Immature natural killer cell (primary cell): ENCODE data around the gene SAPCD2. TPM values are rescaled to one million over a fixed set of nuclear protein-coding genes. Genes with fewer than 3 reads are reported as not detected.
"Not testable (repeated sequence)": the region's sequence is repeated elsewhere in the genome, so short reads cannot be mapped to it uniquely, and the experiment has no call there.

ENCODE experiments used
- DNase-seq, 3 donors: peaks; one replicate each; pipeline ENCODE4 v3.0.0; 2022; ENCODE audit warnings: mixed read lengths in 1 of 3
- H3K27ac Mint-ChIP-seq, 6 donors: one replicate each; pipeline ENCODE4 v1.8.0; 2020; ENCODE audit warnings: mixed read lengths in 6 of 6, mild to moderate bottlenecking in 5 of 6, inconsistent platforms in 4 of 6, moderate library complexity in 3 of 6
- H3K27me3 Mint-ChIP-seq, 3 donors: one replicate each; pipeline ENCODE4 v1.8.0; 2020 to 2021; ENCODE audit warnings: low read depth in 3 of 3, mild to moderate bottlenecking in 3 of 3, mixed read lengths in 3 of 3, moderate library complexity in 3 of 3, inconsistent platforms in 1 of 3
- H3K36me3 Mint-ChIP-seq, 3 donors: one replicate each; pipeline ENCODE4 v1.8.0; 2020; ENCODE audit warnings: mixed read lengths in 3 of 3, inconsistent platforms in 2 of 3, mild to moderate bottlenecking in 2 of 3
- H3K4me1 Mint-ChIP-seq, 2 donors: one replicate each; pipeline ENCODE4 v1.8.0; 2020; ENCODE audit warnings: inconsistent platforms in 2 of 2, mild to moderate bottlenecking in 2 of 2, mixed read lengths in 2 of 2, moderate library complexity in 1 of 2
- H3K4me3 Mint-ChIP-seq, 5 donors: one replicate each; pipeline ENCODE4 v1.8.0; 2020; ENCODE audit warnings: mild to moderate bottlenecking in 5 of 5, mixed read lengths in 5 of 5, inconsistent platforms in 3 of 5, moderate library complexity in 3 of 5
- H3K9me3 Mint-ChIP-seq, 6 donors: one replicate each; pipeline ENCODE4 v1.8.0; 2020; ENCODE audit warnings: mild to moderate bottlenecking in 6 of 6, mixed read lengths in 6 of 6, inconsistent platforms in 4 of 6, moderate library complexity in 3 of 6
- polyA plus RNA-seq, 3 donors: library from polyadenylated mRNA; unstranded; fragments of 300-500 nt; fragmentation: Illumina TruSeq; gene quantifications; one replicate each; pipeline ENCODE4 v1.2.3, GENCODE V29; 2021

SAPCD2 gene
- polyA plus RNA-seq, 3 donors from 2014 or later = 0.06 to 0.95 (median 0.39) TPM

DNA sequence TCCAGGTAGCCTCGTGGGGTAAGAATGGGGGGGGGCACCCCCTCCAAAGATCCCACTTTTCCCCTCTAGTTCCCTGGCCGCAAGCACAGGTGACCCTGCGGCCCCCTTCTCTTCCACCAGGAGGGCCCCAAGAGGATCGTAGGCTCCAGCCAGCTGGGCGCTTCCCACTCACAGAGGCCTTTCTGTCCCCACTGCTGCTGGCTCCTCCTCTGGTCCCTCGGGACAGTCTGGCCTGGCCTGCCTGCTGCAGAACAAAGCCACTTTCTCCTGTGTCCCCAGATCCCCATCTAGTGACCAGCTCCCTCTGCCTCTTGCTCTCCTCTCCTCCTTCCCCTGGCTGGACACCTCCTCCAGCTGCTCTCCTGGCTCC is 534 bp upstream of the SAPCD2 start:
- peaks cover 12 to 15% of the 10 kb centered on the region in 2 donors for H3K4me1 Mint-ChIP-seq
- peak overlapping the region in 5 of 6 donors; percentile 53 to 71 (median 55) for H3K27ac Mint-ChIP-seq
- no peaks in the 10 kb centered on the region for H3K9me3 Mint-ChIP-seq

DNA sequence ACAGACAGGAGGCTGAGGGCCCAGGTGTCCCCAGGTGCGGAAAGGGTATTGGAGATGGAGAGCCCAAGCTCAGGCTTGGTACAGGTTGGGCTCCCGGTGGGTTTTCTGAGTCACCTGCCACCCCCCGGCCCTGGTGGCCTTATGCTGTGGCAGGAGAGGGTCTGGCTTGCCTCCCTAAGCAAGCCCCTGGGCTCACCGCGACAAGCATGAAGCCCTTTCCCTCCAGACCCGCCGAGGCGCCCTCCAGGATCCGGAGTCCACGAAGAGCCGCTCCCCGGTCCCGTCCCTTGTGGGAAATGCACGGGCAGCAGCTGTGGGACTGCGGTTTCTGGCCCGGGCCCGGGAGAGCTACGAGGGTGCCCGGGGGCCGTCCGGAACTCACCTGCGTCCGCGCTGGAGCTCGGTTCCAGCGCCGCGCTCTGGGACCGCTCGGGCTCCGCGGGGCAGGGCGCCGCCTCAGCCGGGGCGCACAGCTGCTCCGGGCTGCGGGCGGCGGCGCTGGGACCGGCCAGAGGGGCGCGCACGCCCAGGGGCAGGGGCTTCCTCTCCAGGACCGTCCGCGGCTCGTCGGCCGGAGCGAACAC is 757 bp downstream of the SAPCD2 start:
- no peak for DNase-seq

More for the DNA sequence above, 534 bp upstream of the SAPCD2 start:
- Mint-ChIP-seq H3K4me3 (peak overlapping the region; percentile 73 to 81 (median 76)), H3K36me3 (no peaks in the 10 kb centered on the region), H3K27me3 (peaks cover 5 to 12% (median 5%) of the 10 kb centered on the region in 3 donors)
- no peak for DNase-seq

DNA sequence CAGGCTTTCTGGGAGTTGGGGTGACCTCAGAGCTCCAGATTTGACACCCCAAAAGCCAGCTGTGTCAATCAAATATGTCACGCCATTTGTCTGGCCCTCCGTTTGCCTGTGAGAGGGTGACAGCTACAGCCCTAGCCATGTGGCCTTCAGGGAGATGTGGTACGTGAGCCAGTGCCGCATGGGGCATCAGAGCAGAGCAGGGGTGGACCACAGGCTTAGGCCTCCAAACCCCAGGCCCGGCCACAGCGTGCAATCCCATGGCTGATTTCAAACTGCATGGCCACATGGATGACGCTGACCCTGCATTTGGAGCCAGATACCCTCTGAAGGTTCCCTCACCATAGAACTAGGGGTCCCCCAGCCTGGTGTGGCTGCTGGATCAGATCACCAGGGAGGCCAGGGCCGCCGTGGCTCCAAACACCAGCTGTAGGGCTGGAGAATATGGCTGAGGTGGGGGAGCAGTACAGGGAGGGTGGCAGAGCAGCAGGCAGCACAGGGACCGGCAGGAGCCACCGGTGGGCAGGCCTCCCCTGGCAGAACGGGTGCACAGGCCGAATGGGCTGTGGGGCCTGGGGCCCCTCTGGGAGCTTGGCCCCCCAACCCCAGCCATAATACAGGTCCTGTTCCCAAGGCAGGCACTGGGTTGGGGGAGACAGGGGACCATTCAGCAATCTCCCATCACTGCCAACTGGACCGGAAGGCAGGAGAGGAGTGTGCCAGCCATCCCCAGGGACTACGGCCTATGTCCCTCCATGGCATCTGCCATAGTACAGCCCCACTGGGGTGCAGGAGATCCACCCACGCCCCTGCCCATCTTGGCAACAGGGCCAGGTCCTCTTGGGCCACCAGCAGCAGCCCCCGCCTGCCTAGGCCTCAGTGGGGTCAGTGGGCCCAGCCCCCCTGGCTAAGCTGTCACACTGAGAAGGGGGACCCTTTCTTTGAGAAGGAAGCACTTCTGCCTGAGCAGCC is 1.5 kb downstream of the SAPCD2 start:
- Mint-ChIP-seq H3K27me3 (peaks cover 5 to 12% (median 8%) of the 10 kb centered on the region in 3 donors), H3K27ac (no peak overlapping the region)
- DNase-seq = no peak

More for the DNA sequence above, 757 bp downstream of the SAPCD2 start:
- H3K27me3 Mint-ChIP-seq = peaks cover 5 to 12% (median 5%) of the 10 kb centered on the region in 3 donors
- H3K36me3 Mint-ChIP-seq = no peaks in the 10 kb centered on the region
- no peak overlapping the region for H3K27ac Mint-ChIP-seq
- peak overlapping the region in 3 of 5 donors; percentile 10 to 50 (median 12) for H3K4me3 Mint-ChIP-seq
- peaks cover 12 to 15% of the 10 kb centered on the region in 2 donors for H3K4me1 Mint-ChIP-seq
- H3K9me3 Mint-ChIP-seq = no peaks in the 10 kb centered on the region

DNA sequence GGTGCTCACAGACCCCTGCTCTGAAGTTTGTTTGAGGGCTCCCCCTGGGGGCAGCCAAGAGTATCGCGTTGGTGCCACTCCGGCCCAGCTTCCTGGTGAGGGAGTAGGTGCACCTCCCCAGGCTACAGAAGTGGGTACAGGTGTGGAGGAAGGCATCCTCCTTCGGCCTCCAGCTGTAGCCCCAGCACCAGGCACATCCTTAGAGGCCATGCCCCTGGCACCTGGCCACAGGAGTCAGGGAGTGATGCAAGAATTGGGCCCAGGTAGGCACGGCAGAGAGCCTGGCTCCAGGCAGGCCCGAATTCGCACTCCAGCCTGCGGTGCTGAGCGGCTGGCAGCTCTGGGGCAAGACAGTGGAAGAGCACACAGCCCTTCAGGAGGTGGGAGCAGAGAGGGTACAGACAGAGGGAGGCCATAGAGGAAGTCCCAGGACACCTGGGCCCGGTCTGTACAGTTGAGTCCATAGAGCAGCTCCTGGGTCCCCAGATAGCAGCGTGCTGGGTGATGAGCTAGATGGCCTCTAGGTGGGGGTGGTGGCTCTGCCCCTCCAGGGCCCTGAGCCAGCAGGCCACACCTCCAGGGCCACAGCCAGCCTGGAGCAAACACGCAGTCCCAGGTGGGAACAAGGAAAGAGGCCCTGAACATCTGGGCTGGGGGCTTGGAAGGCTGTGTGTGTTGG is 2.4 kb downstream of the SAPCD2 start:
- Mint-ChIP-seq H3K36me3 (no peaks in the 10 kb centered on the region), H3K27me3 (peaks cover 5 to 10% (median 9%) of the 10 kb centered on the region in 3 donors), H3K4me3 (peak overlapping the region; percentile 27 to 39 (median 36)), H3K4me1 (peaks cover 11 to 15% of the 10 kb centered on the region in 2 donors), H3K27ac (no peak overlapping the region), H3K9me3 (no peaks in the 10 kb centered on the region)
- DNase-seq = peak; percentile 82 to 85 (median 83)

More for the DNA sequence above, 1.5 kb downstream of the SAPCD2 start:
- Mint-ChIP-seq H3K9me3 (no peaks in the 10 kb centered on the region), H3K4me3 (peak overlapping the region in 3 of 5 donors; percentile 12 to 50 (median 18)), H3K4me1 (peaks cover 12 to 15% of the 10 kb centered on the region in 2 donors), H3K36me3 (no peaks in the 10 kb centered on the region)

DNA sequence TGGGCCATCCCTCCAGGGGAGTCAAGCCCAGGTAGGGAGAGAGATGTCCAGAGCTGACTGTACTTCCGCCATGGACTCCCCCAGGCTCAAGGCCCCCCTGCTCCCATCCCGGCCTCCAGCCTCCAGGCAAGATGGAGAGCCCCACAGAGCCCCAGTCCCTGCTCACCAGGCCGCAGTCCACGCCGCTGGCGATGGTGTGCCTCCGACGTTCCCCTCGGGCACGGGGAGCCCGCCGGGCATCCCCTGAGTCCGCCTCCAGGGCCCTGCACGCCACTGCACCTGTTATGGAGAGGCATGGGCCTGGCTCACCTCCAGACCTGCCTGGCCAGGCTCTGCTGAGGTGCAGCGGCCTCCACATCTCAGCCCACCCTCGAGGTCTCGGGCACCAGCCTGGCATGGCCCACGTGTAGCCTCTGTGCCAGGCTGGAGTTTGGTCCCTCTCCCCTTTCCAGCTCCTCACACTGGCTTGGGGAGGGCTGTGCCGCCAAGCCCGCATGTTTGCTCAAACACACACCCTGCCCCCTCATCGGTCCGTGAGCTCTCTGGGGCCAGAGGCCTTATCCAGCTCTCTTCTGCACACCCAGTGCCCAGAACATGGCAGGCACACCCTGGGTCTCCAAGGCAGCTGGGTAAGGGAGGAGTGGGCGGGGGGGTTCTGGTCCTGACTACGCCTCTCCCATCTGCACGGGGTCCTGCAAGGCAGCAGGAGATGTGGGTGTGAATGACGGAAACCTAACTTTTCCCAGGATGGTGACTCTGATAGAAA is 4.1 kb downstream of the SAPCD2 start:
- H3K4me3 Mint-ChIP-seq = no peak overlapping the region
- no peaks in the 10 kb centered on the region for H3K36me3 Mint-ChIP-seq
- H3K4me1 Mint-ChIP-seq = peaks cover 9 to 13% of the 10 kb centered on the region in 2 donors
- DNase-seq = no peak
- H3K27me3 Mint-ChIP-seq = peaks cover 5 to 10% (median 9%) of the 10 kb centered on the region in 3 donors
- no peak overlapping the region for H3K27ac Mint-ChIP-seq
- no peaks in the 10 kb centered on the region for H3K9me3 Mint-ChIP-seq

DNA sequence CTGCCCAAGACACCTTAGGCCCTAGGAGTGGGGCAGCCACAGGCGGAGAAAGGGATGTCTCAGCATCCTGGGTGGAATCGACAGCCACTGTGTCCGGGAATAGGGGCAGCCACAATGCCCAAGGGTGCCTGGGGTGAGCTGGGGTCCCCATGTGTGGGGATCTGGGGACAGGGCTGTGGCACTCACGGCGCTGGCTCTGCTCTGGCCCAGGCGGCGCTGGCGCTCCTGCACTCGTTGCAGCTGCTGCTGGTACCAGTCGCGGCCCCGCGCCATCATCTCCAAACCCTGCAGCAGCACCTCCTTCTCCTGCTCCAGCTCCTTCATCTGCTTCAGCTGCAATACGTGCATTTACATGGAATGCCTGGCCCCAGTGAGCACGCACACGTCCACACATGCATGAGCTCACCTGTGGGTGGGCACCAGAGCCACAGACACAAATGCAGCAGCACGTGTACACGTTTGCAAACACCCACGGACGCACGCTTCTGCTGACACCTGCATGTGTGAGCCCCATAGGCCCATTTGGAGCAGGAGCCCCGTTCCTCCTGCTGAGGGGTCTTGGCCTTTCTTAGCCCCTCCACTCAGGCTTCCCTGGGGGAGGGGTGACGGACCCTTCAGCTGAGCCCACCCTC is 4.9 kb downstream of the SAPCD2 start:
- no peaks in the 10 kb centered on the region for H3K9me3 Mint-ChIP-seq
- H3K4me1 Mint-ChIP-seq = peaks cover 4 to 5% of the 10 kb centered on the region in 2 donors
- no peak overlapping the region for H3K27ac Mint-ChIP-seq
- H3K4me3 Mint-ChIP-seq = no peak overlapping the region
- no peaks in the 10 kb centered on the region for H3K36me3 Mint-ChIP-seq
- DNase-seq = no peak
- H3K27me3 Mint-ChIP-seq = peaks cover 1 to 5% (median 4%) of the 10 kb centered on the region in 3 donors

DNA sequence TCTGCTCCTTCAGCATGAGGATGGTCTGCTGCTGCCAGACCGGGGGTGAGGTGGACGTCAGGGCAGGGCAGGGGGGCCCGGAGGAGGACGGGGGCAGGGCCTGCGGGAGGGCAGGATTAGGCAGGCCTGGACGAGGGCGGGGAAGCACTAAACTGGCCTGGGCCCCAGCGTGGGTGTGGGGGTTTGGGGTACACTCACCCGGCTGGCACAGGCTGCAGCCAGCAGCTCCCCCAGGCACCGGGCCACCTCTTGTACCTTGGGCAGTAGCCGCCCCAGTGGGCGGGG is 5.5 kb downstream of the SAPCD2 start:
- no peak for DNase-seq
- no peak overlapping the region for H3K4me3 Mint-ChIP-seq
- no peaks in the 10 kb centered on the region for H3K9me3 Mint-ChIP-seq
- H3K36me3 Mint-ChIP-seq = no peaks in the 10 kb centered on the region
- peaks cover 0 to 4% (median 2%) of the 10 kb centered on the region in 3 donors for H3K27me3 Mint-ChIP-seq
- no peak overlapping the region for H3K27ac Mint-ChIP-seq
- H3K4me1 Mint-ChIP-seq = peaks cover 4% of the 10 kb centered on the region in 2 donors

DNA sequence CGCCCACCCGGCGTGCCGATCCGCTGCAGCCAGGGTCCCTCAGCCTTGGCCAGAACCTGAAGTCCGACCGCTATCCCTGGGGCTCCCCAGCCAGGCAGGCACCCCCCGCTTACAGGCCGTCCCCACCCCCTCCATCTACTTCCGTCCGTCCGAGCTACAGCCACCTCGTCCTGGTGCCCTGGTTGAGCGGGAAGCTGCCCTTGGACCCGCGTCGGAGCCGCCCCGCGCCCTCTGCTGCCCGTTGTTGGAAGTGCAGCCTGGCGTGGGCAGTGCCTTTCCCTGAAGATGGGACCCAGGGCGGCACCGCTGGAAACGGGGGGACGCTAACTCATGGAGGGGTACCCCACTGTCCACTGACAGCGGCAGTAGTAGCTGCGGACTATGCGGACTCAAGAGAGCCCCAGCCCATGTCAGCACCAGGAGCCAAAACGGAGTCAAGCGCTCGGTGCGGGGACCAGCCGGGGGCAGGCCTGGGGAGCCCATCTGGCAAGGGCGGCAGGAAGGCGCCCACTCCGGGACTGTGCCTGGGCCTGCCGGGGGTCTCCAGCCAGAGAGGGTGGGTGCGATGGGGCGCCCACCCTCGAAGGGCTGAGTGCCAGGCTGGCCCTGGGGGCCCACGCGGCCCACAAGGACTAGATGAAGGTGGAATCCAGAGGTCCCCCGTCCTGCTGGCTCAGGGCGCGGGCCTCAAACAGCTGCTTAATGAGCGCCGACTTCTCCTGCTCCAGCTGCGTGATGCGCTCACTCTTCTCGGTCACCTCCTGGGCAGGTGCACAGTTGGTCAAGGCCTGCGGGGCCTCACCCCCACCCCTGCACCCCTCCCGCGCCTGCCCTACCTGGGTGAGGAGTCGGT is 6.1 kb downstream of the SAPCD2 start:
- Mint-ChIP-seq H3K27ac (no peak overlapping the region), H3K4me1 (peaks cover 4% of the 10 kb centered on the region in 2 donors), H3K36me3 (no peaks in the 10 kb centered on the region), H3K9me3 (no peaks in the 10 kb centered on the region), H3K27me3 (peaks cover 0 to 4% (median 2%) of the 10 kb centered on the region in 3 donors), H3K4me3 (no peak overlapping the region)
- DNase-seq = peak; percentile 45 to 53 (median 47)

DNA sequence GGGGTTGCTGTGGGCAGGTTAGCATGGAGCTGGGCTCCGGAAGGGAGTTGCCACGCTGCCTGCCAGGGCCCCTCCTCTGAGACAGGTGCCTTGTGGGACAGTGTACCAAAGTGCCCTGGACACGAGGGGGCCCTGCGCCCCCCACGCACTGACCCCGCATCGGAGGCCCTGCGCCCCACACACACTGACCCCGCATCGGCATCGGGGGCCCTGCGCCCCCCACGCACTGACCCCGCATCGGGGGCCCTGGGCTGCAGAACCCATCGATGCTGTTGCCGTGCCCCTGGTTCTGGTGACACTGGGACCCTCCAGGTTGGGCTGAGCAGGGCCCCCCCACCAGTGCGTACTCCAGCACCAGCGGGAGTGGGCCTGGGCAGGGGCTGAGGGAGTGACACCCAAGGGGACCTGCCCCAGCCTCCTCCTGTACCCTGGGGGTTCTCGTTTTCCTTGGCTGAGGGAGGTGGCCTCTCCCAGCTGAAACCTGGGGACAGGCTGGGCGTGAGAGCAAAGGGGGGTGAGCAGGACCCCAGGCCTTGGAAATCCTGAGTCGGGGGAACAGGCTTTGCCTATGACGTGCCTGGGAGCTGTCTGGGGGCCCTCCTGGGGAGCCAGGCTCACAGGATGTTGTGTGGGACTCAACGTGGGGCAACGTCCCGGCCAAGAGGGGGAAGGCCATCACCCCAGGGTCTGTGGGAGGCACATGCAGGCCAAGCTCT is 6.9 kb downstream of the SAPCD2 start:
- H3K27me3 Mint-ChIP-seq = peaks cover 0 to 4% (median 2%) of the 10 kb centered on the region in 3 donors
- H3K9me3 Mint-ChIP-seq = no peaks in the 10 kb centered on the region
- no peak for DNase-seq
- H3K36me3 Mint-ChIP-seq = no peaks in the 10 kb centered on the region
- H3K27ac Mint-ChIP-seq = no peak overlapping the region
- no peak overlapping the region for H3K4me3 Mint-ChIP-seq
- H3K4me1 Mint-ChIP-seq = peaks cover 4% of the 10 kb centered on the region in 2 donors

DNA sequence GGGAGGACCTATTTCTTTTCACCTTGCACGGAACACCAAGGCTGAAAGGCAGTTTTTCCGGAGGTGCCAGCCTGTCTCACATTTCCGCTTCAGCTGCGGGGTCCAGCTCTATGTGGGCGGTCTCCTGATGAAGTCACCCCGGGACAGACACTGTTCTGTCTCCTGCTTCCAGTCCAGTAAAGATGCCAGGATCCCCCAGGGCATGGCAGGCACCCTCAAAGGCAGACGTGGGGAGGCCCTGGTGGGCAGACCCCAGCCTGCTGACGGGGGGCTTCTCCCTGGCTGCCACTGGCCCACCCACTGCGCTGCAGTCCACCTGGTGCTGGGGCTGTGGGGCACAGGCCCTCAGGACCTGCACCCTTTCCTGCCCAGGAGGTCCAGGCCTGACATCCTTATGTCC is 7.6 kb downstream of the SAPCD2 start:
- H3K4me3 Mint-ChIP-seq, H3K27me3 Mint-ChIP-seq, H3K9me3 Mint-ChIP-seq, DNase-seq, H3K4me1 Mint-ChIP-seq, H3K27ac Mint-ChIP-seq, H3K36me3 Mint-ChIP-seq: not testable (repeated sequence)

DNA sequence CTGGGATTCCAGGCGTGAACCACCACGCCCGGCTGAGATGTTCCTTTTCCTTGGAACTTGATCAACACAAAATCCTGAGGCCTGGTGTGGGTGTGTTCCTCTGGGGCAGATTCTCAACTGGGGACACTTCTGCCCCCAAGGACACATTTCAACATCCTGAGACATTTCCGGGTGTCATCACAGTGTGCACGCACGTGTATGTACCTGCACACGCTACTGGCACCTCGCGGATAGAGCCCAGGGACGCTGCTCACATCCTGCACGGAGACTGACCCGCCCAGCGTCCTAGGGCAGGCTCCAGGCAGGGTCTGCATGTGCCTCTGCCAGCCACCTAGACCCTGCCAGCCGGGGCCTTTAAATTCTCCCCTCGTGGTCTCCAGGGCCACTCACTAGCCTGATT is 8.0 kb downstream of the SAPCD2 start:
- H3K9me3 Mint-ChIP-seq = no peaks in the 10 kb centered on the region
- H3K4me1 Mint-ChIP-seq = no peaks in the 10 kb centered on the region
- H3K36me3 Mint-ChIP-seq = no peaks in the 10 kb centered on the region
- no peak for DNase-seq
- no peak overlapping the region for H3K4me3 Mint-ChIP-seq
- H3K27me3 Mint-ChIP-seq = peaks cover 0 to 5% (median 2%) of the 10 kb centered on the region in 3 donors
- no peak overlapping the region for H3K27ac Mint-ChIP-seq
